Subcutaneous adipose tissue (tissue), 4 donors: ENCODE data around the gene SP9. TPM values are rescaled to one million over a fixed set of nuclear protein-coding genes. Genes with fewer than 3 reads are reported as not detected.

Experiments
- total RNA-seq, 4 donors: library from RNA; depleted of rRNA; stranded (reverse); fragments of >200 nt; gene quantifications; one replicate each; pipeline ENCODE4 v1.1.0, GENCODE V29; 2016
- TF ChIP-seq, protein P1 (sequence below): fragments of 450-650 bp; IDR thresholded peaks from one replicate; pipeline ENCODE4 v1.5.1; 2016; ENCODE audit warnings: low read depth, mild to moderate bottlenecking, control low read depth, antibody characterized with exemption, moderate library complexity

Gene SP9
- total RNA-seq, 4 donors from 2014 or later = not detected

DNA sequence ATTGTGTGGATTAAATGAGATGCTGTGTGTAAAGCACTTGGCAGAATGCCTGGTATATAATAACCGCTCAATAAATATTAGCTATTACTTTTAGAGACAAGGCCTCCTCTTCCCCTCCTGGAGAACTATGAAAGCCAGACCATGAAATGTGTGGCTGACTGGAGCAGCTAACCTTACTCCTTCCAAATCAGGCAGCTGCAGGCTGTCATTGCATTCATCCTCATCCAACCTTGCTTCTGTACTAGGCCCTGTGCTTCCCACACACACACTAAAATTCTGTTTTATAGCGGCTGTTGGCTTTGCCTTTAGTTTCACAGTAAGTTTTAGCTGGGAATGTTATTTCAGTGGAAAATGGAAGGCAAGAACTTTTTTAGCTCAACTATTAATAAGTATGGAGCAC is 10.2 kb upstream of the SP9 start:
- TF ChIP-seq, protein P1, sequence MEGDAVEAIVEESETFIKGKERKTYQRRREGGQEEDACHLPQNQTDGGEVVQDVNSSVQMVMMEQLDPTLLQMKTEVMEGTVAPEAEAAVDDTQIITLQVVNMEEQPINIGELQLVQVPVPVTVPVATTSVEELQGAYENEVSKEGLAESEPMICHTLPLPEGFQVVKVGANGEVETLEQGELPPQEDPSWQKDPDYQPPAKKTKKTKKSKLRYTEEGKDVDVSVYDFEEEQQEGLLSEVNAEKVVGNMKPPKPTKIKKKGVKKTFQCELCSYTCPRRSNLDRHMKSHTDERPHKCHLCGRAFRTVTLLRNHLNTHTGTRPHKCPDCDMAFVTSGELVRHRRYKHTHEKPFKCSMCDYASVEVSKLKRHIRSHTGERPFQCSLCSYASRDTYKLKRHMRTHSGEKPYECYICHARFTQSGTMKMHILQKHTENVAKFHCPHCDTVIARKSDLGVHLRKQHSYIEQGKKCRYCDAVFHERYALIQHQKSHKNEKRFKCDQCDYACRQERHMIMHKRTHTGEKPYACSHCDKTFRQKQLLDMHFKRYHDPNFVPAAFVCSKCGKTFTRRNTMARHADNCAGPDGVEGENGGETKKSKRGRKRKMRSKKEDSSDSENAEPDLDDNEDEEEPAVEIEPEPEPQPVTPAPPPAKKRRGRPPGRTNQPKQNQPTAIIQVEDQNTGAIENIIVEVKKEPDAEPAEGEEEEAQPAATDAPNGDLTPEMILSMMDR = no peak

- TF ChIP-seq, protein P1 = no peak
Observed at GRCh38 chr2:174325373-174326160, 9.2 kb upstream of the SP9 start.

DNA sequence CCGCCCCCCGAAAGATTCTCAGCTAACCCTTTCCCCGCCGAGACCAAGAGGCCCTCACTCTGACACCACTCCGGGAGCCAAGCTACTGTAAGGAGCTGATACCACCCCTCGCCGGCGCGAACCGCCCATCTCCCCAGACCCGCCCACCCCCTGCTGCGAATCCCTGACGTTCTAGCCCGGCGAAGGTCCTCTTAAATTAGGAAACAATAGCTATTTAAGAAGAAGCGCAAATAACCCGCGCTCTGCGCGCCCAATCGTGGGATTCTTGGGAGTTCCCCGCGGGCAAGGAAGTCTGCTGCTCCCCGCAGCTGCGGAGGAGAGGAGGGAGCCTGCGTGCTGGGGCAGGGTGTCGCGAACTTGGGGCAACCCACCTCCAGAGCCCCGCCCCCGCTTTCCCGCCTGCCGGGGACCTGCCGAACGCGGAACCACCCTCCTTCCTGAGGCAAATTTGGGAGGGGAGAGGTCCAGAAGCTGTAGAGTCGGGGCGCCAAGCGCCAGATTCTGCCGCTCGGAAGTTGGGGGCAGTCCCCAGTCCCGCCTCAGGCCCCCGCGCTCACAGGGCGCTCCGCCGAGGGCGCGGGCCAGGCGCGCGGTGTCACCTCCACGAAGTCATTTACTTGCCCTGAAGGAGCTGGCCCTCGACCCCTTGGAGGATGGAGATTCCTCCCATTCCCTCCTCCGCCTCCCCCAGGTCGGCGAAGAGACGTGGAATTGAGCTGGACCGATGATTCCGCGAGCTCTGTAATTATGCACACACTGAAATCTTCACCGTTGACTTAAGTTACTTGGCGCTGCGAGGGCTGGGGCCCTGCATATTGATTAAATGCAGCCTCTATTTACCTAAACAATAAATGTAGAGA is 8.4 kb upstream of the SP9 start:
- TF ChIP-seq, protein P1 = no peak

GRCh38 chr2:174327021-174327840 is 7.5 kb upstream of the SP9 start:
- TF ChIP-seq, protein P1 = no peak

DNA sequence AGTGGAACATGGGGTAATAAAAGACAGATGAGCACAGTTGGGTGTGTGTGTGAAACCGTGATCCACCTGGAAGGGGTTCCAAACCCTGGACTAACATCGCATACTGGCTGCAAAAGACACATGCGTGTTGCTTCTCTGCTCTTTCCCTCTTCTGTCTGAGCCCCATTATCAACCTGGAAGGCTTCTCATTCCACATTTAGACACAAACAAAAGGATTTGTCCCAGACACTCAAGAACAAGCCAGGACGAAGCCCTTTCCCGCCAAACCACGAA is 7.0 kb upstream of the SP9 start:
- TF ChIP-seq, protein P1 = no peak

DNA sequence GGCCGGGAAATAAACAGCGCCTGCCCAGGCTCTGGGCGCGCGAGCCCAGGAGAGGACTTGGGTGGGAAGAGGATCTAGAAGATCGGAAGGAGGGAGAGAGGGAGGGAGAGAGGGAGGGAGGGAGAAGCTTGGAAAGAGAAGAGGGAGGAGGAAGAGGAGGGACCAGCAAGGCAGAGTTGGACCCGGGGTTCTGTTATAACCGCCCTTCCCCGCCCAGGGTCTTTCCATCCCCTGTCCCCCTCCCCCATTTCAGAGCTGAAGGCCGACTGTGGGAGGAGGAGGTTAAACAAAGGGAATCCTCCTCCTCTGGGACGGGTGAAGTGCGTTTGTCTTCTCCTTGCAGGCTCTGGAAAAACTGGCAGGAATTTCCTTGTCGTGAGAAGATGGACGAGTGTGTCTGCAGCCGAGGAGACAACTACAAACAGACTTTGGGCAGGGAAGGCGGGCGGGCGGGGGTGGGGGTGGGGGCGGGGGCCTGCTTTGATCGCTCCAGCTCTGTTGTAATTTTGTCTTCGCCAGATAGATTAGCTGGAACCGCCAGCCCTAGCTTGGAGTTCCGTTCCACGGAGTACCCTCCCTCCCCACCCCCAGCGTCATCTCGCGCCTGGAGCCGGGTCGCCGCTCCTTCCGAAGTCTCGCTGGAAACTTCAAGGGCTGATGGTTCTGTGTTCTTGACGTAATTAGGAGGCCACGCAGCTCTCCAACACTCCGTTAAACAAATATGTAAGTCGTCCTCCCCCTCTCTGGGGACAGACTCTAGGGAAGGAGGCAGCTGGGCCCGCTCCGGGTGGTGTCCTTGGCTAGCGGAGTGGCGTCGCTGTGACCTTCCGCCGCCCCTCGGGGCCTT is 6.4 kb upstream of the SP9 start:
- TF ChIP-seq, protein P1 = no peak
